G401.6 (cell line): Measurements from ENCODE around the gene DGCR6.
"Not testable (repeated sequence)": the region's sequence is repeated elsewhere in the genome, so short reads cannot be mapped to it uniquely, and the experiment has no call there.

ENCODE experiments used
- FAIRE-seq: peaks from 2 replicates; lab custom pipeline; 2012; peaks lifted over from hg19 to GRCh38; lab: Jason Lieb, UNC

DGCR6 gene

DNA sequence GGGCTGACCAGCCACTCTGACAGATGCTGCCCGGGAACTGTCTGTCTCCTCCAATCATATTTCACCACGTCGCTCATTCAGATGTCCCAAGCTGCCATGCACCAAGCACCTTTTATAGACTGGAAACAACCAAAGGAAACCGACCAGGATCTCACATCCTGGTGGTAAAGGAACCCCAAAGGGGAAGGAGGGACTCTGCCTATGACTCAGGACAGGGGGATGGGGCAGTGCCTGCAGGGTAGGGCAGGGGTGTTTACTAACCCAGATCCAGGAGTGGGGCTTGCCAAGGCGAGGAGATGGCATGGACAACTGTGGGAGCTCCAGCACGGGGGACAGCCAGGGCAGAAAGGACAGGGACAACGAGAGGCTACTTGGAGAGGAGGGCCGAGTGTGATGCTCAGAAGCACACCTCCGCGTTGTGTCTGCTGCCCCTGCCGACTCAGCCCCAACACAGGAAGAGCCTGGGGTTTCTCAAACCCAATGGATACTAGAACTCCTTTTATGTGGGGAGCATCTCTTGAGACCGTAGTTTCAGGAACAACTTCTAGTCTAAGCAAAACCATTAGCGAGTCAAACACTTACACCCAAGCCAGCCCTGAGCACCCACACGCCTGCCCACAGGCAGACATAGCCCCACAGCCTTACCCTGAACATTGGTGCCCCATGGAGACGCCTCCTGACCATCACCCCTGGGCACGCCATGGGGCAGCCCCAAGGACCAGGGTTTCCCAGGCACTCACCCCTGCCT is 26.0 kb downstream of the DGCR6 start:
- no peak for FAIRE-seq

- FAIRE-seq = no peak
Observed at GRCh38 chr22:18933914-18934313, 27.8 kb downstream of the DGCR6 start.

- not testable (repeated sequence) for FAIRE-seq
Observed at GRCh38 chr22:18934688-18935087, 28.6 kb downstream of the DGCR6 start.

GRCh38 chr22:18935889-18936529 is 29.9 kb downstream of the DGCR6 start, which contains the start of gene PRODH:
Gene PRODH (minus strand): TSS chr22:18936293. CDS start chr22:18936287, 6 bp downstream.
- FAIRE-seq = no peak

DNA sequence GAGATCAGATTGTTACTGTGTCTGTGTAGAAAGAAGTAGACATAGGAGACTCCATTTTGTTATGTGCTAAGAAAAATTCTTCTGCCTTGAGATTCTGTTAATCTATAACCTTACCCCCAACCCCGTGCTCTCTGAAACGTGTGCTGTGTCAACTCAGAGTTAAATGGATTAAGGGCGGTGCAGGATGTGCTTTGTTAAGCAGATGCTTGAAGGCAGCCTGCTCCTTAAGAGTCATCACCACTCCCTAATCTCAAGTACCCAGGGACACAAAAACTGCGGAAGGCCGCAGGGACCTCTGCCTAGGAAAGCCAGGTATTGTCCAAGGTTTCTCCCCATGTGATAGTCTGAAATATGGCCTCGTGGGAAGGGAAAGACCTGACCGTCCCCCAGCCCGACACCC is 32.6 kb downstream of the DGCR6 start:
- FAIRE-seq = not testable (repeated sequence)

- not testable (repeated sequence) for FAIRE-seq
Observed at GRCh38 chr22:18947105-18947504, 41.0 kb downstream of the DGCR6 start.

DNA sequence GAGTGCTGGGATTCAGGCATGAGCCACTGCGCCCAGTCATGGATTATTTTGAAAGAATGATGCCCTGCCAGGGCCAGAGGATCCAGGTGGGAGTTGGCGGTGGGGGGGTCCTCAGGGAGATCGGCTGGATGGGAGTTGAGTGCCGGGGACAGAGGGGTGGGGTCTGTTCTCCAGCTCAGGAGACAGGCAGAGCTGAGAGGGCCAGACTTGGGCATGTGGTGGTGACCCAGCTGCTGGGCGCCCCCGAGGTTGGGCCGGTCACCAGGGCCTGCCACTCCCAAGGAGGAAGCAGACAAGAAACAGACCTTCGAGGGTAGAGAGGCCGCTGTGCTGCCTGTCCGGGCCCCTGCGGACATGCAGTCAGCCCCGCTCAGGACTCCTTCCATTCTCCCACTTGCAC is 41.8 kb downstream of the DGCR6 start:
- no peak for FAIRE-seq

DNA sequence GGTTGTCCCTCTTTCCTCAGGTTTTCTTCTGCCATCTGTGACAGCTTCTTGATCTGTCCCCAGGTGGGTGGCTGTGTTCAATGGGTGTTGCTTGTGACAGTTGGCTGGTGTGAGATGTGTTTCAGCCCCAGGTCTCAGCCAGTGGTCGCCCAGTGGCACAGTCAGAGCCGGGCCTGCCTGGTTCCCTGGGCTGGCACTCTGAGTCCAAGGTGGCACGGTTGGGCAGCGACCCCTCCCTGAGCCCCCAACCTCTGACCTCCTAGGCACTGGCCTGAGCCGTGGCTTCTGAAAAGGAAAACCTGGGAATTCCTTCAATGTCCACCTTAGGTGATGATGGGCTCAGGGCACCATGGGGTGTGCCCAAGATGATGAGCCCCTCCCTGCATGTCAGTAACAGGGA is 44.0 kb downstream of the DGCR6 start:
- FAIRE-seq = no peak

DNA sequence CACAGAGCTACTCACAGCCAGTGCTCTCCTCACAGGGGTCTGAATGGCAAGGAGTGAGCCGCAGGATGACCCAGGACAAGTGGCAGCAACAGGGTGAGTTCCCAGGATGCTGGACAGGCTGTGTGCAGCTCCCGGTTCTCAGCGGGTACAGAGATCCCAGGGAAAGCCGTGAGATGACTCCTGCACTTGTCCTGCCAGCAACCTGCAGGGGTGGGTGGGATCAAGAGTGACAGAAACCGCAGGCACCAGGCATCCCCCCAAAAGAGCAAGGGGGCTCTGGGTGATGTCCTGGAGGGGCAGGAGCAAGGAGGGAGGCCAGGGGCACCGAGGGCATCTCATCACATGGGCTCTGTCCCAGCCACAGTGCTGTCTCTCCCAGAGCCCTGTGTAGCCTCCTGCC is 45.9 kb downstream of the DGCR6 start:
- no peak for FAIRE-seq

- FAIRE-seq = not testable (repeated sequence)
Observed at GRCh38 chr22:18953128-18953527, 47.0 kb downstream of the DGCR6 start.

- not testable (repeated sequence) for FAIRE-seq
Observed at GRCh38 chr22:18954303-18954989, 48.3 kb downstream of the DGCR6 start.

DNA sequence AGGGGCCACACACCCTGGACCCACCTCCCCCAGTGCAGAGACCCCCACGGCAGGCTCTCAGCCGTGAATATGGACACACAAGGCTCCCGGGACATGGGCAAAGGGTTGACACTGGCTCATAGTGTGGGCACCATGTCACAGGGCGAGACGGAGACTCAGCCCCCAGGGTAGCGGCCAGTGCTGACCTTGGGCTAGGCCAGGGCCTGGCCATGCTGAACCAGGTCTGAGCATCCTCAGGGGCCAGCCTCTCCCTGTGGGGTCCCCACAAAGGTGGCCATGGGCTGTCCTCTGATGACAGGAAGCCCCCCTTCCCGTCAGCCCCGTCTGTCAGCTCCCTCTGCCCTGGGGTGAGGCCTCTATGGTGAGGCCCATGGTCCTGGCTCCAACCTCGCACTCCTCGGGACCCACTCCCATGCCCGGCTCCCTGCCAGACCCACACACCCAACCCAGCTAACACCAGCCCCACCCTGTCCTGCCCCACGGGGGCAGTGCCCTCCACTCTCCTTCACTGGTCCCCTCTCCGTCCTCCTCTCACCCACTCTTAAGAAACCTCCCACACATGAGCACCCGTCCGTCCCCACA is 49.0 kb downstream of the DGCR6 start:
- FAIRE-seq = no peak

GRCh38 chr22:18955696-18956095 is 49.6 kb downstream of the DGCR6 start:
- no peak for FAIRE-seq

DNA sequence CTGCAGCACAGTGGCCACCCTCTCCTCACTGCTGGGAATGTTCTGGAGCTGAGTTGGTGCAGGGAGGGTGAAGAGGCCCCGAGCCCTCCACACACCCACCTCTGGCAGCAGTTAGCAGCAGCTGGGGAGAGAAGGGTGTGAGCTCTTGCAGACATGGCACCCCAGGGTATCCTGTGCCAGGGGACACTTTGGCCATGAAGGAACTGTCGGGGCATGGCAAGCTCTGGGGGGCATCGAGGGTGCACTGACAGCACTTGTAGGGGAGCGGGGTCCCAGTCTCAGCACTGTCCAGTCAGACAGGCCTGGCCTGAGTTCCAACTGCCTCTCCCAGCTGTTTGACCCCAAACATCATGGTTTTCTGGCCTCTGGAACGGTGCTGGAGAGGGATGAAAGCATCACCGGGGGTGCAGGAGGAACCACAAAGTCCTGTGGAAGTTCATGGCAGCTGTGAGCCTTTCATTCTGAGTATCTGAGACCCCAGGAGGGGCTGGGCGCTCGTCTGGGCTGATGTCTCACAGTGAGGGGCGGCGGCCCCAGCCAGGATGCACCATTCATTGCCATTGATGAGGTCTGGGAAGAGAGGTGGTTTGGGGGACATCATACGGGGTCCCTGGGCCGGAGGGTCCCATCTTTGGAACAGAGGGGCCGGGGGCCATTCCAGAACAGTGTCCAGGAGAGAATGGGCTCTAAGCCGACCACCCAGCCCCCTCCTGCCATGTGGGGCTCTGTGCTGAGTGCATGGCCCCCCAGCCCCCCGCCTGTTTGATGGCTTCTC is 50.2 kb downstream of the DGCR6 start:
- not testable (repeated sequence) for FAIRE-seq

DNA sequence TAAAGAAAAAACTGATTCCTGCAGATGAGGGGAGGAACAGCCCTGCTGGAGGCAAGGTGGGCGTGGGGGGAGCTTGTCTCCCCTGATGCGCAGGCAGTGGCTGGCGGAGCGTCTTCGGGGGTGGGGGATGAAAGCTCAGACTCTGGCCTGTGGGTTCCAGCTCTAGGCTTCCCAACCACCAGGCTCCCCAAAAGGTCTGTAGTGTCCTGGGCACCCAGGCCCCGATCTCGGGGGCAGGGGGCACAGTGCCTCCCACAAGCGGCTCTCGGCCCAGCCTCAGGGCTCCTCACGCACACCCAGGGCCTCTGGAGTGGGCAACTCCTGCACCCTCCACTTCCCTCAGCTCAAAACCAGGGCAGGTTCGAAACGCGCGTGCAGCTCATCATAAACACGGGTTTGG is 50.8 kb downstream of the DGCR6 start:
- FAIRE-seq = not testable (repeated sequence)

DNA sequence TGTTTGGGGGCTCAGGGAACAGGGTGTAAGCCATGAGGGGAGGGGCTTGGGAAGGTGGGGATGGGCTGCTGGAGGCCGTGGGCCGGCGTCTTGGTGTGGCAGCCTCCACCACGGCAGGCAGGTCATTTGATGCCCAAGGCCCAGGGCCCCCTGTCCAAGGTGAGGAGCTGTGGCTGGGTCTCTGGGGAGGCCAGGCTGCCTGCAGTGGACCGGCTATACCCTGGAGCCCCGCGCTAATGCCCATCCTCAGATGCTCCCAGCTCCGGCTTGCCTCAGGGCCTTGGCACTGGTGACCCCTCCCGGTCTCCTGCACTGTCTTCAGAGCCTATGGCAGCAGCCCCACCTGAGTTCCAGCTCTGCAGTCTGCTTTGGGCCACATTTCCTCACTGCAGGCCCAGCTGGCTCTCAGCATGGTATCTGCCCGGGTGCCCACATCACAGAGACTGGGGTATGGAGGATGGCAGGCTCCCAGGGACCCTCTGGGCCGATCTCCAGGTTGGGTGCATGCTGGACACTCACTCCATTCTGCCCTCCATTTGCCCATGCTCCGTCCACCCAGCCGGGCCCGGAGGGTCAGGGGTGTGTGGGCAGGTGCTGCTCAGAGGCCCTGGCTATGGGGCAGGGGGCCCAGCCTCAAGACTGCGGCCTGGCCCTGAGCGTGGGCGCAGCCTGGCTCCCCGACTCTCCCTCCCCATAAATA is 51.7 kb downstream of the DGCR6 start:
- FAIRE-seq = not testable (repeated sequence)

- FAIRE-seq = not testable (repeated sequence)
Observed at GRCh38 chr22:18958321-18958705, 52.2 kb downstream of the DGCR6 start.

GRCh38 chr22:18958738-18959137 is 52.6 kb downstream of the DGCR6 start:
- FAIRE-seq = not testable (repeated sequence)

- FAIRE-seq = not testable (repeated sequence)
Observed at GRCh38 chr22:18959266-18959665, 53.1 kb downstream of the DGCR6 start.

GRCh38 chr22:18959741-18960140 is 53.6 kb downstream of the DGCR6 start:
- not testable (repeated sequence) for FAIRE-seq

DNA sequence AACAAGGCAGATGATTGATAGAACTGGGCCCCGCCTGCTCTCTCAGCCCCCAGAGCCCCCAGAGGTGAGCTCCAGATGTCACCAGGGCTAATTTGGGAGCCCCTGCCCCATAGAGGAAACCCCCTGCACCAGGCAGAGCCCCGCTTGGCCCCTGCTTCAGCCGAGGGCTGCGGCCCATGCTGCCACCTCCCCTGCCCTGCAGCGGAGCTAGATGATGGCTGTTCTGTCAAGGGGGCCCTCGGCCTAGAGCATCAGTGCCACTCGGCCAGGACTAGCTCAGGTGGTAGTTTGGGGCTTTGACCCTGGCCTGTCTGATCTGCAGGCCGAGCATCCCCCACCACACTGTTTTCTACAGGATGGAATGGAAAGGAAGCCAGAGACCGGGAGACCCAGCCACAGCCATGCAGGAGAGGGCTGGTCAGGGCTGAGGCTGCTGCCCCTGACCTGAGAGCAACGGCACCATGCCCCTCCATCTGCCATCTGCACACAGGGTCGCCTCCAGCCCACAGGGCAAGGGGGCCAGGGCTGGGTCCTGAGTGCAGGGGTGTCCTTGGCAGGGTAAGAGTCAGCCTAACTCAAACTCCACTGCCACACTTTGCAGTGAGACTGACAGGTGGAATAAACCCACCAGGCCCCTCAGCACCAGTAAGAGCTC is 54.2 kb downstream of the DGCR6 start:
- not testable (repeated sequence) for FAIRE-seq
